Activated CD8-positive, alpha-beta memory T cell treated with anti-CD3 and anti-CD28 coated beads, Interleukin-2, amount 50 U/mL, for 24 hours (primary cell): ENCODE results near the gene PIGT.

ENCODE experiments used
- DNase-seq: peaks from one replicate; pipeline ENCODE4 v3.0.0-alpha.2; 2020; ENCODE audit errors: extremely low read depth

PIGT gene

DNA sequence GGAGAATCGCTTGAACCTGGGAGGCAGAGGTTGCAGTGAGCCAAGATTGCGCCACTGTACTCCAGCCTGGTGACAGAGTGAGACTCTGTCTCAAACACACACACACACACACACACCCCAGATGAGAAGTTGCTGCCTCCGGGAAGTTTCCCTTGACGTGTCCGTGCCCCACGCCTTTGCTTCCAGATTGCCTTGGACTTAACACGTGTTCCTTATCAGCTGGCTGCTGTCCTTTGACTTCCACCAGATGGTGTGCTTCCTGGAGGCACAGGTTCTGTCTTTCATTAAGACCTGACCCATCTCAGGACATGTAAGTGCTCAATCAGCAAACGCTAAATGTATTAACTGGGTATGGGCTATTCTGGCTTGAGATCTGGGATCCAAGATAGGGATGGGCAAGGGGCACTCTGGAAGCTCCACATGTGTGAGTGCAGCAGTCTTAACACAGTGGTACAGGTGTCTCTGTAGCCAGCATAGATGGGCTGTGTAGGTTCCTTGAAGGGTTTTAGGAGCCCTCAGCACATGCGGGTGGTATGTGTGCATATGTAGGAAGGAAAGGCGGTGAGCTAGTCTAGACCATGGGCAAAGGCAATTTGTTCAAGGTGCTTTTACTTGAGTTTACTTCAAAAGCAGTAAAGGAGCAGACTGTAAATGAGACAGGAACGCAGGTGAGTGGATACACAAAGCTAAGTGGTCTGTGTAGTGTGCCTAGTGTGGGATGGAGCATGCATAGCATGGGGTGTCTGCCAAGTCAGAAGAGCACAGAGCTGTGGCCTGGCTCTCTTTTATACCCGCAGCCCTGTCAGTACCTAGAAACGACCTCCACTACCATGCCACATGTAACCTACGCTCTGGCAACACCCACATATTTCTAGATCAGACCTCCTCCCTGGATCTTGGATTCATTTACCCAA is 11.6 kb downstream of the PIGT start:
- no peak for DNase-seq

DNA sequence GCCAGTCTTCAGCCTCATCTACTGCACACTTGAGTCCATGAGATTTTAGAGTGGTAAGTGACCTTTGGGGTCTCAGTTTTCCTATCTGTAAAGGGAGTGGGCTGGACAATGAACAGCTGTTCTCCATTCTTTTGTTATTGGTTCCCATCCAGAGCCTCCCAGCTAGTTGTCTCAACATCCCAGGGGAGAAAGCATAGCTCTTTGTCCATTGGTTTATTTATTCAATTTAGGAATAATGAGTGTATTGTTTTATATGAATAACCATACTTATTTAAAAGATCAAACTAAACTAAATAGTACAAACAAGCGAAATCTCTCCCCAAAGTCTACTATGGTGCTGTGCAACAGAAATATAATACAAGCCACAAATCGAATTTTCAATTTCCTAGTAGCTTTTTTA is 13.7 kb downstream of the PIGT start:
- no peak for DNase-seq

DNA sequence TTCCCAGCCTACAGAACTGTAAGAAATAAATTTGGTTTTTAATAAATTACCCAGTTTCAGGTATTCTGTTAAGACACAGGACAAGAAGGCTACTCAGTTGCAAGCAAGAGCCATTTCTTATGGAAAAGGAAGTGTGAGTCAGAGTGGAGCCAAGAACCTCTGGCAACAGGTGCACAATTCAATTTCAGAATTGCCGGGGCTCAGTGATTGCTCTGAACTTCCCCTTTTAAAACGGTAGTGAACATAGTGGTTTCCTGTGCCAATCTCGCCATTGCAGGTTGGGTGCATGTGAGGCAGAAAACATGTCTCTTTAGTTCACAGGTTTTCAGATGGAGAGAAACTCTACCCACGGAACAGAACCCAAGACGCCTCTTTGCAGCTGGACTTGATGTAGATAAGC is 16.4 kb downstream of the PIGT start:
- no peak for DNase-seq

DNA sequence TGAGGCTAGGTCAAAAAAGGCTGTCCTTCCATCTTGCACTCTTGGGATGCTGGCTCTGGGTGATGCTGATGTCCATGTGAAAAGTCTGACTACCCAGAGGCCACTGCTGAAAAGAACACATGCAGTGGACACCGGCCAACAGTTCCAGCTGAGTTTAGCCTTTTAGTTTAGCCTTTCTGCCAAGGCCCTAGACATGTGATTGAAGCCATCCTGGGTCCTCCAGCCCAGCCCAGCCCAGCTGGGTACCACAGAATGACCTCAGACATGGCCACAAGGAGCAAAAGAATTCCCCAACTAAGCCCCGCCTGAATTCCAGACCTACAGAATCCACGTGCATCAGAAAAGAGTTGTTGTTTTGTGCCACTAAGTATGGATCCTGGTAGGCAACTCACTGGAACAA is 17.4 kb downstream of the PIGT start:
- DNase-seq = no peak

DNA sequence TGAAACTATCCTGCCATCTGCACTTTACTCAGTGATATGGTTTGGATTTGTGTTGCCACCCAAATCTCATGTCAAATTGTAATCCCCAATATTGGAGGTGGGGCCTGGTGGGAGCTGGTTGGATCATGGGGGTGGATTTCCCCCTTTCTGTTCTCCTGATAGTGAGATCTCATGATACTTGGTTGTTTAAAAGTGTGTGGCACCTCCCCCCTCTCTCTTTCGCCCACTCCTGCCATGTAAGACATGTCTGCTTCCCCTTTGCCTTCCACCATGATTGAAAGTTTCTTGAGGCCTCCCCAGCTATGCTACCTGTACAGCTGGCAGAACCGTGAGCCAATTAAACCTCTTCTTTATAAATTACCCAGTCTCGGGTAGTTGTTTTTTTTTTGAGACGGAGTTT is 18.0 kb downstream of the PIGT start:
- no peak for DNase-seq

DNA sequence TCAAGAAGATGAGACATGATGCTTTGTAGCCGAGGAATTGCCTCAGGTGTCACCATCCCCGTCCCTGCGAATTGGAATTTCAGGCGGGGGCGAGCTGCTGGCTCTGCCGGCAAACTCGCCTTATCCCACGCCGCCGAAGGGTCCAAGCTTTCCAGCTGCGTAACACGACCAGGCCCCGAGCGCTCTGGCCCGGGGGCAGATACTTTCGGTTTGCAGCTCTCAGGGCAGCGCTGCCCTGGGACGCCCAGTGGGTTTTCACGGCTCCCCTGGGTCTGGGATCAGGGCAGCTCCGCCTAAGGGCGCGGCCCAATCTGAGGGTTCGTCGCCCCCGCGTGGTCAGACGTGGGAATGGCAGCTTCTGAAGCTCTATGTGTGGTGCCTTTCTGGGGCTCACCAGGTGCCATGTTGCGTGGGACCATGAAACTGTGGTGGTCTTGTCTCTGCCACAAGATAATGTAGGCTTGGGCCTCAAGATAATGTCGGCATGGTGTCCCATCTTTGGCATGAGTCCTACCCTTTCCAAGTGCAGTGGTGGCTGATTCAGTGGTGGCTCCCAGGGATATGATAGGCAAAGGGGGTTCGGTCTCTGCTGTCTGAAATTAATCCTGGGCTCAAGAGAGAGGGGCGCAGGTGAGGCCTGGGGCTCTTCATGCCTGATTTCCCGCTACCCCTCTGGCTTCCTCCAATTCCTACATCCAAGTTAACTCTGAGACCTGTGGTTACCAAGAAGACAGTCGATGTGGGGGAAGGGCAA is 21.0 kb downstream of the PIGT start:
- DNase-seq = peak; percentile 66

DNA sequence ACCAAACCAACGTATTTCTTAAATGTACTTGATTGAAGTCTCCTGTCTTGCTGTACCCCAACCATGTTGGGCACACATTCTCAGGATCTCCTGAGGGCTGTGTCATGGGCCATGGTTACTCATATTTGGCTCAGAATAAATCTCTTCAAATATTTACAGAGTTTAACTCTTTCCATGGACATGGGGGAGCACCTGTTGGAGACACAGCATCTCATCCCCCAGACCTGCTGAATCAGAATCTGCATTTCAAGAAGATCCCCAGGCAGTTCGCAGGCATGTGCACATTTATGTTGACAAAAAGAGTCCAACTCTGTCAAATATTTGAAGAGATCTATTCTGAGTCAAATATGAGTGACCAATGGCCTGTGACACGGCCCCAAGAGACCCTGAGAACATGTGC is 24.5 kb downstream of the PIGT start:
- DNase-seq = no peak

DNA sequence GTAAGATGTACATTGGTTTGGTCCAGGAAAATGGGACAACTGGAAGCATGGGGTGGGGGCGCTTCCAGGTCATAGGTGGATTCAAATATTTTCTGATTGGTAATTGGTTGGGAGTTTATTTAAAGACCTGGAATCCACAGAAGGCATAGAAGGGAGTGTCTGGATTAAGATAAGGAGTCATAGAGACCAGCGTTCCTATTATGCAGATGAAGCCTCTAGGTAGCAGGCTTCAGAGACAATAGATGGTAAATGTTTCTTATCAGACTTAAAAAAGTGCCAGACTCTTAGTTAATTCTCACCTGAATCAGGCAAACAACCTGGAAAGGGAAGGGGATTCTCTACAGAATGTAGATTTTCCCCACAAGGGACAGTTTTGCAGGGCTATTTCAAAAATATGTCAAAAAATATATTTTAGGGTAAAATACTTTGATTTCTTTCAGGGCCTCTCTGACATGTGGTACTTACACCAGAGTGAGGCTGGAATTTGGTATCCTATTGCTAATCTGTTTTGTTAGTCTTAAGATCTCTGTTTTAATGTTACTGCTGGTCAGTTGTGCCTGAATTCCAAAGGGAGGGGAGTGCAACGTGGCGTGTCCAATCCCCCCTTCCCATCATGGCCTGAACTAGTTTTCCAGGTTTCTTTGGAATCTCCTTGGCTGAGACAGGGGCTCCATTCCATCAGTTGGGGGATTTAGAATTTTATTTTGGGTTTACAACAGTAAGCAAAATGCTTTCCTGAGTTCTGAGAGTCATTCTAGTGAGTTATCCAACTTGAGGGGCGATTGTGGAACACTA is 25.1 kb downstream of the PIGT start:
- no peak for DNase-seq

DNA sequence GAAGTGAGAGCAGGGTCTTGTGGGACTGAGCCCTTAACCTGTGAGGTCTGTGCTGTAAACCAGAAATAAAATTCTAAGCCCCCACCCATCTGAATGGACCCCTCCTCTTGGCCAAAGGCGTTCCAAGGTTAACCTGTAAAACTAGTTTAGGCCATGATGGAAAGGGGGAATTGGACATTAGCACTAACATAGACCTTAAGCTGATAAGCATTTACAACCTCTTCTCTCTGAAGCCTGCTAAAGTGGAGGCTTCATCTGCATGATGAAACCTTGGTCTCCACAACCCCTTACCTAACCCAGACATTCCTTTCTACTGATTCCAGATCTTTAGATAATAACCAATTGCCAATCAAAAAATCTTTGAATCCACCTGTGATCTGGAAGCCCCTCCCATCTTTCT is 25.8 kb downstream of the PIGT start:
- DNase-seq = no peak

DNA sequence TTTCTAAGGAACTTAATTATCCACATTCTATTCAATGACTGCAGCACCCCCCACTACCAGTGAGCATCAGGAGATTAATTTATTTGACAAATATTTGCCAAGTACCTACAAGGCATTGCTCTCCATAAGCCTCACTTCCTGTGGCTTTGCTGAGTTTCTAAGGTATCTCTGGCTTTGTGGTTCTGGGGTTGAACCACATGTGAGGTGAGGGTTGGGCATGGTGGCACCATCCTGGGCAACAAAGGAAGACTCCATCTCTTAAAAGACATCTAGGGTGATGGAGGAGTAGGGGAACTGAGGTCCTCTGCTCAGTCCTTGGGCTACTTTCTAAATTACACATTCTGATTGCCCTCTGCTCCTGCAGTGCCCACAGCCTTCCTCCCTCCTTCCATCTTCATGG is 28.1 kb downstream of the PIGT start:
- DNase-seq = no peak

DNA sequence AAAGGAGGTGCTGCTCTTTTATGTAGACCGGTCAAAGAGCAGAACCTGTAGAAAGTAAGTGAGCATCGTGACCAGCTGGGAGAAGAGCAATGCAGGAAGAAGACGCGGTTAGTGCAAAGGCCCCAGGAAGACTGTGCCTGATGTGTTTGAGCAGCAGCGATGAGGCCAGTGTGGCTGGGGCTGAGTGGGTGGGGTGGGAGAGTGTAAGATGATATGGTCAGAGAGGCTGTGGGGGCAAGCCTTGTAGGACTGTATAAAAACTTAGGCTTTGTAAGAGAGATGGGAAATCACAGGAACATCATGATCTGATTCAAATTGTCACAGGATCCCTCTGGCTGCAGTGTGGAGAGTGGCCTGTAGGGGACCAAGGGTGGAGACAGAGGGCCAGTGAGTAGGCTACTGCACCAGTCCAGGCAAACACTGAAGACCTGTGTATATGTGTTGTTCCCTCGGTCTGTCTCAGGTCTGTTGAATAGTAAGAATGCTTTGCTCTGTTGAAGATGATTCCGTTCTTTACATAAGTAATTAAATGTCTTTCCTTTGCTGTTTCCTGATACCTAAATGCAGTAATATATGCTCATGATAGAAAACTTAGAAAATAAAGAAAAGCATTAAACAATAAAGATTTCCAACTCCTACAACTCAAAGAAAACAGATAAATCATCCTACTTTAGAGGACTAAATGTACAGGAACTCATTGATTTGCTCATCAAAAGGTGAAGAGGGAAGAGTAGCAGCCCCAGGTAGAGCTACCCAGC is 30.0 kb downstream of the PIGT start:
- DNase-seq = no peak

DNA sequence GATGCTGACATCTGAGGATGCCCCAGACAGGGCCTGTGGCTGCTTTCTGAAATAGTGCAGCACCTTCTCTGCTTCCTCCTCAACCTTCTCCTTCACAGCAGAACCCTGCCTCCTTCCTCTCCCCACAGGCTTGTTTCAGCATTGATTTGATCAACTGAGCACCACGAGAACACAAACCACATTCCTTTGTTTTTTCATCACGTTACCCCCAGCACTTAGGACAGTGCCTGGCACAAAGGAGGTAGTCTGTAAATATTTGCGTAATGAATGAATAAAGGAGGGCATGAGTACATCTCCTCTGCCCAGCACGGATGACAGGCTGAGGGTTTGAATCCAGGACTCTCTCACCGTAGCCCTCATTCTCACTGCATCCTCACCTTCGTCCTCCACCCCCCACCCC is 32.3 kb downstream of the PIGT start:
- no peak for DNase-seq

DNA sequence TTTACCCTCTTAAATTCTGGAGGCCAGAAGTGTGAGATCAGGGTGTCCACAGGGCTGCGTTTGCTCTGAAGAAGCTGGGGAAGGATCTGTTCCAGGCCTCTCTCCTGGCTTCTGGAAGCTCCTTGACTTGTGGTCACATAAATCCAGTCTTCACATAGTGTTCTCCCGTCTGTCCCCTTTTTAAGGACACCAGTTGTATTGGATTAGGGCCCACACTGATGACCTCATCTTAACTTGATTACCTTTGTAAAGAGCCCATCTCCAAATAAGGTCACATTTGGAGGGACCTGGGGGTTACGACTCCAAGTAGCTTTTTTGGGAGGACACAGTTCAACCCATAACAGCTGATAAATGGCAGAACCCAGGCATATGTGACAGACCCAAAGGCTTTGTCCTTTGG is 33.6 kb downstream of the PIGT start:
- DNase-seq = no peak

DNA sequence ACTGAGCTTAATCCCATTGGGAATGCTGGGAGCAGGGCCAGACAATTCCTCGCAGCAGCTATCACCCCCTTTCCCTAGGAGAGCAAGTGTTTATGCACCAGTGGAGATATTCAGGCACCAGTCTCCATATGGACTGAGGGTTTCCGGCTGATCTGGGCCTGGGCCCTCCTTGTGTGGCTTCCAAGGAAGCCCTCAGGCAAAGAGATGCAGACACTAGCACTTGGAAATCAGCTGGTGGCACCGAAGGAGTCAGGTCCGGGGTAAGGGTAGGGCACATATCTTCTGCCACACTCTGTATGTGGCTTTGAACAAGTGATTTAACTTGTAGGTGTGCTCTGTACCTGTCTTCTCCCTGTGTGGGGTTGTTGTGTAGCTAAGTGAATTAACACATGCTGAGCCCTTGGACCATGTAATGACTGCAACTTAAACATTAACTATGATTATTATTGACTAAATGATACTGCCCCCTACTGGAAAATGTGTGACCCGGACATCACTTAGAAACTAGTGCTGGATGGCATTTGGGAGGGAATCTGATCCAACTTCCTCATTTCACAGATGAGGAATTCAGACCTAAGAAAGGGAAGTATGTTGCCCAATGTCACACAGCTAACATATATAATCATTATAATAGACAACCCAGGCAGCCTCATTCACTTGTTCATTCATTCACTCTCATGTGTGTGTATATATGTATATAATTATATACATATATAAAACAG is 34.3 kb downstream of the PIGT start:
- no peak for DNase-seq

DNA sequence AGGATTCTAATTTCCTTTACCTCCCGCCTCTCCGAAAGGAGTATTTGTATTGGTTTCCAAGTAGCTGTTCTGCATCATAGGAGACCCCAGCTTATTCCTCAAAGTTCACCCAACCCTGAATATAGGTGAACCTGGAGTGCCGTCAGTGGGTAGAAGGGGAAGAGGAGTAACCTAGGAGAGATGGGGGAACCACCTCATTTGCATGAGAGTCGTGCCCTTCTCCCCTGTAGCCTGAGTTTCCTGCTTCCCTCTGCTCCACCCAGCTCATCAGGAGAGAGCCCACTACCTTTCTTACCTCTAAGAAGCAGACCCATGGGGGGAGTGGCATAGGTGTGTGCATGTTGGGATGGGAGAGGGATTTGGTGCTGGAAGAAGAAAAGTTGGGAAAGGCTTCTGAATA is 36.3 kb downstream of the PIGT start:
- no peak for DNase-seq

DNA sequence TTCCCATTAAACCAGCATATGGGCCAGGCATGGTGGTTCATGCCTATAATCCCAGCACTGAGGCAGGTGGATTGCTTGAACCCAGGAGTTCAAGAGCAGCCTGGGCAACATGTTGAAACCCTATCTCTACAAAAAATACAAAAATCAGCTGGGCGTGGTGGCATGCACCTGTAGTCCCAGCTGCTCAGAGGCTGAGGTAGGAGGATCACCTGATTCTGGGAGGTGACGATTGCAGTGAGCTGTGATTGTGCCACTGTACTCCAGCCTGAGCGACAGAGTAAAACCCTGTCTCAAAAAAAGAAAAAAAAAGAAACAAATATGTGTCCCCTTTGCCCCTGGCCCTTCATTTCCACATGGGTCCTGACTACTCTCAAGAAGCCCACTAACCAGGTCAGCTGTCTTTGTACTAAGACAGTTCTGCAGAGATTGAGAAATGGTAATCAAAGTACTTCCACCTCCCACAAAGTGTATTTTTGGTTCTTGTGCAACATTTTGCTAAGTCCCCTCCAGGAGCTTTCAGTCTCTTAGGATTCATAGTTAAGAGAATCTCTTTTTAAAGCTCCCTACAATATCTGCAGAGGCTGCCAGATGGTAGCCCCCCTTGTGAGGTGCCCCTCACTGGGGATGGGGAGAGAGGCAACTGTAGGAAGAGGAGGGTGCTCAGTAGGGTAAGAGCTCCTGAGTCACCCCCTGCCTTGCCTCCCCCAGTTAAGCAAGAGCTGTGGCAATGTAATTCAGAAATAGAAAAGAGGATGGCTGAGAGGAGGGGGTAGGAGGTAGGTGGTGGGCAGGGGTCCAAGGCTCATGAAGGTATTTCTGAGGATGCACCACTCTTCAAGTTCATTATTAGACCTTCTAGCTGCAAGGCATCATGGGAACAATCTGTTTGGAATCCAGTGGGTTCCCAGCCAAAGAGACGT is 37.1 kb downstream of the PIGT start:
- no peak for DNase-seq

DNA sequence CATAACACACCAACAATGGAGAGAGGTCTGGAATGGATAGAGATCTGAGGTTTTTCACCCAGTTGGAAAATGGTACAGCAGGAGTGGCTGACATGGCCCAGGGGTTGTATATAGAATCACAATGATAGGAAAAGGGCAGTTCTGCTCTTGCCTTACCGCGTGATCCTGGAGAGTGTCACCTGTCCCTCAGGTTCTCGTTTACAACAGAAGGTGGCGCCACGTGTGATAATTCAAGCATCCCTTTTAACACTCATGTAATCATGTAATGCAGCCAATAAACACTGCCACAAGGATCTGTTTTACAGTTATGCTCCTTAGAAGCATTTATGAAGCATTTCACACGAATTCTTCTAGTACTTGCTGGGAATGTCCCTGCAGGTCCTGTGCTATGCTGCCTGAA is 40.7 kb downstream of the PIGT start:
- no peak for DNase-seq

DNA sequence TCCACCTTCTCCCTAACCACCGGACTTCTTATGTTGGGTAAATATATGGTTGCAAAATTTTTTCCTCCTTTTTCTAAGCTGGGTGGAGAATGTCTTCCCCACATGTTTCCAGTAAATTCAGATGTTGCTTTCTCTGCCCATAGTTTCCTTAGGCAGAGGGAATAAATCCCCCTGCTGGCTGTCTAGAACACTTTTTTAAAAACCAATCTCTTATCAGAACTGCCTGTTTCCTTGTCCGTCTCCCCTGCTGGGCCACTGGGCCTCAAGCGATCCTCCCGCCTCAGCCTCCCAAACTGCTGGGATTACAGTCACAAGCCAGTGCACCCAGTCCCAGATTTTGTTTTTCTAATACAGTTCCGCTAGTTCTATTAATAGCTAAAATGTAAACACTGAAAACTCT is 43.7 kb downstream of the PIGT start:
- DNase-seq = no peak

DNA sequence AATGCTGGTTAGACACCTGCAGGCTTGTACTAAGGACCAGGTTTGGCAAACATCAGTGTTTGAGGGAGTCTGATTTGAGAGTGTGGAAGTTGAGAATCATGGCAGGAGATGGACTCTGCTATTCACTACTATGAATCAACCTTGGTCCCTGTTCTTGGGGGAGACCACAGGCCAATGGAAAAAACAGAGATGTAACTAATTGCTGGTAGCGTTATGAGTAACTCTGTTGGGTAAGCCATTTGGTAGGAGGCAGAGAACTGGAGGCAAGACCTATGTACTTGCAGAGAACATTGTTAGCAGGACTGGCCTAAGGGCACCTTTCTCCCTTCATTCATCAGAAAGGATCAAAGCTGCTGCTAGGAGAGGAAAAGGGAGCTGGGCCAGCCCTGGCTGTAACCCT is 45.3 kb downstream of the PIGT start:
- DNase-seq = no peak
